H9 (cell line): Measurements from ENCODE around the gene GRIPAP1. TPM values are rescaled to one million over a fixed set of nuclear protein-coding genes. Genes with fewer than 3 reads are reported as not detected.

Experiments used
- DNase-seq: peaks from one replicate; pipeline ENCODE4 v3.0.0-alpha.2; 2017
- H2AFZ ChIP-seq: one replicate; pipeline ENCODE4 v1.6.1; 2013; ENCODE audit warnings: mild to moderate bottlenecking, low read length, control low read depth, moderate library complexity
- H2AK5ac ChIP-seq: 2 replicates; pipeline ENCODE4 v1.6.1; 2013; ENCODE audit warnings: low read length, control low read depth, mixed read lengths; ENCODE audit not compliant: insufficient read length
- H2BK120ac ChIP-seq: one replicate; pipeline ENCODE4 v1.6.1; 2013; ENCODE audit warnings: low read depth, mild to moderate bottlenecking, low read length, control low read depth, inconsistent platforms; ENCODE audit not compliant: poor library complexity, severe bottlenecking
- H2BK12ac ChIP-seq: 2 replicates; pipeline ENCODE4 v1.6.1; 2013; ENCODE audit warnings: low read length, control low read depth, mixed read lengths, low read depth; ENCODE audit not compliant: insufficient read length
- H2BK15ac ChIP-seq: 2 replicates; pipeline ENCODE4 v1.6.1; 2013; ENCODE audit warnings: low read depth, low read length, control low read depth
- H2BK20ac ChIP-seq: one replicate; pipeline ENCODE4 v1.6.1; 2013; ENCODE audit warnings: low read depth, mild to moderate bottlenecking, low read length, control low read depth, inconsistent platforms; ENCODE audit not compliant: poor library complexity, severe bottlenecking
- H2BK5ac ChIP-seq: 2 replicates; pipeline ENCODE4 v1.6.1; 2013; ENCODE audit warnings: low read length, control low read depth, mixed read lengths; ENCODE audit not compliant: insufficient read length
- H3K14ac ChIP-seq: 2 replicates; pipeline ENCODE4 v1.6.1; 2013; ENCODE audit warnings: low read length, control low read depth; ENCODE audit not compliant: insufficient read depth
- H3K18ac ChIP-seq: 2 replicates; pipeline ENCODE4 v1.6.1; 2013; ENCODE audit warnings: low read depth, mild to moderate bottlenecking, mixed read lengths, low read length, control low read depth; ENCODE audit not compliant: insufficient read length
- H3K23ac ChIP-seq: 2 replicates; pipeline ENCODE4 v1.6.1; 2013; ENCODE audit warnings: low read length, control low read depth, mixed read lengths, low read depth; ENCODE audit not compliant: insufficient read length
- H3K23me2 ChIP-seq: 2 replicates; pipeline ENCODE4 v1.6.1; 2013; ENCODE audit warnings: low read depth, mild to moderate bottlenecking, mixed read lengths, low read length, control low read depth; ENCODE audit not compliant: insufficient read length, poor library complexity, severe bottlenecking
- H3K27ac ChIP-seq: 2 replicates; pipeline ENCODE4 v1.5.1; 2013; ENCODE audit warnings: low read length, control low read depth, mixed read lengths, low read depth; ENCODE audit not compliant: insufficient read length
- H3K27me3 ChIP-seq: 2 replicates; pipeline ENCODE4 v1.6.1; 2013; ENCODE audit warnings: low read length, control low read depth, inconsistent platforms; ENCODE audit not compliant: insufficient read depth
- H3K4ac ChIP-seq: 2 replicates; pipeline ENCODE4 v1.6.1; 2013; ENCODE audit warnings: low read depth, mild to moderate bottlenecking, control low read depth, inconsistent platforms, low read length, moderate library complexity
- H3K4me1 ChIP-seq: 2 replicates; pipeline ENCODE4 v1.6.1; 2013; ENCODE audit warnings: low read length, control low read depth, inconsistent platforms; ENCODE audit not compliant: insufficient read depth
- H3K4me2 ChIP-seq: 2 replicates; pipeline ENCODE4 v1.6.1; 2013; ENCODE audit warnings: low read length, control low read depth, mixed read lengths; ENCODE audit not compliant: insufficient read length, insufficient read depth
- H3K56ac ChIP-seq: 2 replicates; pipeline ENCODE4 v1.6.1; 2013; ENCODE audit warnings: low read depth, mild to moderate bottlenecking, mixed read lengths, low read length, control low read depth; ENCODE audit not compliant: insufficient read length
- H3K79me1 ChIP-seq: 2 replicates; pipeline ENCODE4 v1.6.1; 2013; ENCODE audit warnings: low read depth, mild to moderate bottlenecking, moderate library complexity, low read length, control low read depth, inconsistent platforms; ENCODE audit not compliant: insufficient read depth, poor library complexity, severe bottlenecking
- H3K79me2 ChIP-seq: 2 replicates; pipeline ENCODE4 v1.6.1; 2013; ENCODE audit warnings: low read length, control low read depth, inconsistent platforms; ENCODE audit not compliant: insufficient read depth
- H3K9ac ChIP-seq: 2 replicates; pipeline ENCODE4 v1.6.1; 2013; ENCODE audit warnings: low read length, control low read depth, mixed read lengths; ENCODE audit not compliant: insufficient read length; ENCODE audit errors: extremely low read depth
- H3K9me3 ChIP-seq: one replicate; pipeline ENCODE4 v1.6.1; 2013; ENCODE audit warnings: low read depth, low read length, inconsistent platforms; ENCODE audit not compliant: control insufficient read depth
- H3T11ph ChIP-seq: one replicate; pipeline ENCODE4 v1.6.1; 2013; ENCODE audit warnings: mild to moderate bottlenecking, low read length, control low read depth, inconsistent platforms
- H4K20me1 ChIP-seq: one replicate; pipeline ENCODE4 v1.6.1; 2013; ENCODE audit not compliant: control insufficient read depth, insufficient read length, insufficient read depth
- H4K5ac ChIP-seq: 2 replicates; pipeline ENCODE4 v1.6.1; 2013; ENCODE audit warnings: low read depth, mild to moderate bottlenecking, mixed read lengths, low read length, control low read depth; ENCODE audit not compliant: insufficient read length
- H4K8ac ChIP-seq: replicated peaks from 2 replicates; pipeline ENCODE4 v1.6.1; 2013; ENCODE audit warnings: low read length, control low read depth, mixed read lengths, low read depth; ENCODE audit not compliant: insufficient read length
- H4K91ac ChIP-seq: 2 replicates; pipeline ENCODE4 v1.6.1; 2013; ENCODE audit warnings: low read depth, mild to moderate bottlenecking, moderate library complexity, mixed read lengths, low read length, control low read depth; ENCODE audit not compliant: insufficient read length
- H3K27ac Mint-ChIP-seq, 3 experiments: 2 replicates in 2 of 3; 3 replicates in 1 of 3; pipeline ENCODE4 v1.8.0; 2020 to 2021; ENCODE audit warnings: mixed read lengths in 3 of 3, mild to moderate bottlenecking in 1 of 3, moderate library complexity in 1 of 3
- H3K27me3 Mint-ChIP-seq: 2 replicates; pipeline ENCODE4 v1.8.0; 2021; ENCODE audit warnings: low read depth, mild to moderate bottlenecking, moderate library complexity, mixed read lengths
- H3K36me3 Mint-ChIP-seq, 3 experiments: 2 replicates in 2 of 3; 3 replicates in 1 of 3; pipeline ENCODE4 v1.8.0; 2020 to 2021; ENCODE audit warnings: low read depth in 3 of 3, mixed read lengths in 3 of 3; ENCODE audit not compliant: insufficient read depth in 1 of 3
- H3K4me1 Mint-ChIP-seq, 2 experiments: 2 replicates each; pipeline ENCODE4 v1.8.0; 2020; ENCODE audit warnings: mixed read lengths in 2 of 2
- H3K4me3 Mint-ChIP-seq, 2 experiments: 2 replicates in 1 of 2; 3 replicates in 1 of 2; pipeline ENCODE4 v1.8.0; 2020 to 2021; ENCODE audit warnings: mild to moderate bottlenecking in 2 of 2, mixed read lengths in 2 of 2, moderate library complexity in 1 of 2
- H3K9me3 Mint-ChIP-seq, 2 experiments: 2 replicates in 1 of 2; 3 replicates in 1 of 2; pipeline ENCODE4 v1.8.0; 2020; ENCODE audit warnings: mild to moderate bottlenecking in 2 of 2, mixed read lengths in 2 of 2, moderate library complexity in 1 of 2
- CTCF ChIP-seq: fragments of 200-600 bp; sonication (generic); conservative IDR thresholded peaks from 3 replicates; pipeline ENCODE4 v1.8.0; 2021; ENCODE audit warnings: antibody characterized with exemption, mild to moderate bottlenecking
- WGBS: extraction: QIAGEN DNeasy Blood & Tissue Kit; methylation state at CpG from one replicate; pipeline ENCODE4 v1.1.7; 2013; ENCODE audit warnings: missing lambda C conversion rate, low lambda C conversion rate, mixed read lengths; ENCODE audit not compliant: insufficient read length; ENCODE audit errors: extremely low coverage; 5-methylcytosine and 5-hydroxymethylcytosine counted together
- total RNA-seq: library from RNA; stranded (reverse); gene quantifications from 2 replicates; pipeline ENCODE4 v1.2.1, GENCODE V29; 2021

GRIPAP1 gene
- total RNA-seq, 1 experiment from 2014 or later = 71.8 TPM

GRCh38 chrX:49043220-49043986 is 41.3 kb upstream of the GRIPAP1 start, which contains the start of gene TFE3:
Gene TFE3 (minus strand): TSS chrX:49043357. CDS start chrX:49043226, 131 bp downstream.
- Histone ChIP-seq H2BK20ac (no peak within 1 kb of the TSS), H3K27me3 (no peaks in the 10 kb centered on the region), H3K4ac (no peak within 1 kb of the TSS)

More at GRCh38 chrX:49043220-49043986, 41.3 kb upstream of the GRIPAP1 start, which contains the start of gene TFE3:
- Histone ChIP-seq H4K8ac (no peak within 1 kb of the TSS), H3K4me2 (peak within 1 kb of the TSS; percentile 96), H3K79me2 (peaks cover 12% of the 10 kb centered on the region; the same call in 1 of the 2 replicates), H3K23me2 (peaks cover 7% of the 10 kb centered on the region), H4K20me1 (no peaks in the 10 kb centered on the region), H3K9me3 (no peaks in the 10 kb centered on the region), H2AFZ (no peak within 1 kb of the TSS), H3K79me1 (peaks cover 2% of the 10 kb centered on the region), H3K23ac (no peak within 1 kb of the TSS), H3K9ac (peak within 1 kb of the TSS; percentile 89), H4K5ac (no peak within 1 kb of the TSS), H2AK5ac (no peak within 1 kb of the TSS), H3K18ac (peak within 1 kb of the TSS; percentile 64), H3K14ac (no peak within 1 kb of the TSS; the same call in 1 of the 2 replicates), H2BK12ac (no peak within 1 kb of the TSS), H3T11ph (no peak within 1 kb of the TSS), H2BK120ac (no peak within 1 kb of the TSS), H4K91ac (no peak within 1 kb of the TSS), H3K27ac (peak within 1 kb of the TSS; percentile 76), H3K4me1 (peaks cover 5% of the 10 kb centered on the region), H2BK15ac (no peak within 1 kb of the TSS), H3K56ac (no peak within 1 kb of the TSS), H2BK5ac (no peak within 1 kb of the TSS)
- Mint-ChIP-seq H3K9me3 (peaks cover 66 to 69% of the 10 kb centered on the region in 2 experiments), H3K27me3 (peaks cover 2% of the 10 kb centered on the region; the same call in 1 of the 2 replicates), H3K36me3 (peaks cover 13 to 34% (median 22%) of the 10 kb centered on the region in 3 experiments), H3K4me1 (peaks cover 20 to 21% of the 10 kb centered on the region in 2 experiments), H3K4me3 (peak within 1 kb of the TSS; percentile 90 to 96), H3K27ac (peak within 1 kb of the TSS; percentile 89 to 98 (median 93))
- no CpG with 5 or more reads among the region's 67 CpGs for WGBS
- DNase-seq = peak; percentile 98
- TF ChIP-seq CTCF = peak; percentile 72
